HepG2 (cell line): ENCODE measurements around the gene CHD2. TPM values are rescaled to one million over a fixed set of nuclear protein-coding genes. Genes with fewer than 3 reads are reported as not detected.
A peak's percentile ranks its signal among the peaks of the same experiment; 100 is the strongest.

Source experiments
- ATAC-seq: fragments of 200-7000 bp; cut with Tn5 transposase; 3 replicates; pipeline ENCODE4 v1.9.1; 2020; ENCODE audit warnings: mild to moderate bottlenecking, moderate library complexity
- BruUV-seq: library from RNA; stranded (reverse); fragments of 400-500 nt; replicated peaks from 2 replicates; lab custom pipeline; 2021; lab: Mats Ljungman, UMichigan
- CTCF ChIA-PET: fragments of 300-600 bp; formaldehyde crosslinking; extraction: SDS; loops from one replicate; lab custom pipeline; 2021; ENCODE audit warnings: low total read pairs, inconsistent platforms, low intra/inter-chr PET ratio; lab: Yijun Ruan, JAX
- POLR2A ChIA-PET: fragments of 350-600 bp; sonication (Branson Sonifier 250); formaldehyde crosslinking; loops from one replicate; lab custom pipeline; 2020; ENCODE audit warnings: antibody characterized with exemption, inconsistent platforms; lab: Yijun Ruan, JAX
- DNase-seq: peaks from one replicate; pipeline ENCODE4 v3.0.0-alpha.2; 2015; ENCODE audit warnings: low spot score
- FAIRE-seq: peaks from 3 replicates; lab custom pipeline; 2011; peaks lifted over from hg19 to GRCh38; lab: Jason Lieb, UNC
- H2AFZ ChIP-seq: one replicate; pipeline ENCODE4 v1.6.1; 2011; ENCODE audit warnings: low read length, inconsistent platforms
- H3K27ac ChIP-seq: fragments of 300-600 bp; 3 replicates; pipeline ENCODE4 v1.8.0; 2011; ENCODE audit warnings: mixed run types, mild to moderate bottlenecking, mixed read lengths, low read length, inconsistent platforms; ENCODE audit not compliant: insufficient read depth; ENCODE audit errors: extremely low read length
- H3K27me3 ChIP-seq, 2 experiments: fragments of 200-600 bp in 1 of 2; 2 replicates in 1 of 2; 3 replicates in 1 of 2; pipeline versions ENCODE4 v1.6.0 to v1.8.0; 2011; ENCODE audit warnings: low read length in 2 of 2, mild to moderate bottlenecking in 2 of 2, moderate library complexity in 2 of 2, inconsistent platforms in 1 of 2; ENCODE audit not compliant: insufficient read depth in 2 of 2, control insufficient read depth in 1 of 2
- H3K36me3 ChIP-seq, 2 experiments: fragments of 200-600 bp in 1 of 2; replicated peaks in 1 of 2; 2 replicates in 1 of 2; 3 replicates in 1 of 2; pipeline versions ENCODE4 v1.5.1 to v1.8.0; 2011; ENCODE audit warnings: low read length in 2 of 2, inconsistent platforms in 1 of 2; ENCODE audit not compliant: insufficient read depth in 2 of 2, control insufficient read depth in 1 of 2
- H3K4me1 ChIP-seq: 2 replicates; pipeline ENCODE4 v1.5.1; 2012; ENCODE audit warnings: low read length, inconsistent platforms; ENCODE audit not compliant: insufficient read depth
- H3K4me2 ChIP-seq: 2 replicates; pipeline ENCODE4 v1.6.0; 2011; ENCODE audit warnings: low read depth, low read length, inconsistent platforms
- H3K4me3 ChIP-seq, 3 experiments: fragments of 200-600 bp in 1 of 3; sonication (generic), shearing (Covaris generic) in 1 of 3; replicated peaks in 1 of 3; 2 replicates each; pipeline ENCODE4 v1.5.1; 2011 to 2016; ENCODE audit warnings: low read length in 3 of 3, inconsistent platforms in 2 of 3, low read depth in 2 of 3, mild to moderate bottlenecking in 2 of 3, control low read depth in 1 of 3, mixed read lengths in 1 of 3; ENCODE audit not compliant: insufficient read depth in 1 of 3
- H3K79me2 ChIP-seq: one replicate; pipeline ENCODE4 v1.6.1; 2011; ENCODE audit warnings: low read length, inconsistent platforms; ENCODE audit not compliant: insufficient read depth
- H3K9ac ChIP-seq: 2 replicates; pipeline ENCODE4 v1.6.0; 2011; ENCODE audit warnings: mild to moderate bottlenecking, low read depth, low read length, inconsistent platforms; ENCODE audit not compliant: insufficient read depth
- H3K9me3 ChIP-seq: 2 replicates; pipeline ENCODE4 v1.5.1; 2012; ENCODE audit warnings: mild to moderate bottlenecking, low read length
- H4K20me1 ChIP-seq: 2 replicates; pipeline ENCODE4 v1.6.0; 2011; ENCODE audit warnings: inconsistent platforms, mild to moderate bottlenecking, low read length, moderate library complexity; ENCODE audit not compliant: insufficient read depth
- BCL6 ChIP-seq: IDR thresholded peaks from 2 replicates; pipeline ENCODE4 v1.6.1; 2016; ENCODE audit warnings: missing genetic modification reagents, missing compliant biosample characterization
- CHCHD3 ChIP-seq: sonication (generic); formaldehyde crosslinking; IDR thresholded peaks from 2 replicates; pipeline ENCODE4 v1.8.0; 2022; ENCODE audit warnings: mild to moderate bottlenecking, missing genetic modification reagents, moderate library complexity
- FOXK2 ChIP-seq: fragments of 450-650 bp; IDR thresholded peaks from 2 replicates; pipeline ENCODE4 v1.6.1; 2016
- MIER2 ChIP-seq: IDR thresholded peaks from 2 replicates; pipeline ENCODE4 v1.6.1; 2016; ENCODE audit warnings: missing biosample characterization, missing genetic modification reagents
- RBM22 ChIP-seq: fragments of 200-400 bp; formaldehyde crosslinking; optimal IDR thresholded peaks from 2 replicates; pipeline ENCODE3; 2017; ENCODE audit warnings: mild to moderate bottlenecking, low read length, moderate library complexity
- RXRB ChIP-seq: IDR thresholded peaks from 2 replicates; pipeline ENCODE4 v1.6.1; 2016; ENCODE audit warnings: borderline replicate concordance, missing genetic modification reagents, missing compliant biosample characterization
- TEF ChIP-seq: sonication (generic); formaldehyde crosslinking; IDR thresholded peaks from 2 replicates; pipeline ENCODE4 v1.5.0; 2020; ENCODE audit warnings: missing genetic modification reagents
- TOPORS ChIP-seq: sonication (generic); formaldehyde crosslinking; IDR thresholded peaks from 2 replicates; pipeline ENCODE4 v1.8.0; 2023; ENCODE audit warnings: mild to moderate bottlenecking, missing genetic modification reagents
- ZBTB38 ChIP-seq: sonication (generic); formaldehyde crosslinking; IDR thresholded peaks from 2 replicates; pipeline ENCODE4 v1.5.1; 2020; ENCODE audit warnings: mild to moderate bottlenecking, missing genetic modification reagents
- ZMYM4 ChIP-seq: sonication (generic); formaldehyde crosslinking; IDR thresholded peaks from 2 replicates; pipeline ENCODE4 v1.8.1; 2023; ENCODE audit warnings: mild to moderate bottlenecking, missing genetic modification reagents
- ZNF362 ChIP-seq: sonication (generic); formaldehyde crosslinking; IDR thresholded peaks from 2 replicates; pipeline ENCODE4 v1.4.0; 2020; ENCODE audit warnings: missing genetic modification reagents, mild to moderate bottlenecking, borderline replicate concordance
- WGBS: methylation state at CpG from one replicate; pipeline ENCODE4 v1.1.6; 2017; ENCODE audit warnings: low lambda C conversion rate; 5-methylcytosine and 5-hydroxymethylcytosine counted together
- in situ Hi-C: cut with HindIII; loops from 2 replicates; pipeline ENCODE4 v1.10.0; 2017; ENCODE audit warnings: low pct_unique_long_range_greater_than_20kb; ENCODE audit not compliant: extremely low pct_ligation_motif_present
- intact Hi-C: fragments of 100-400 bp; cut with micrococcal nuclease; formaldehyde crosslinking; loops from one replicate; pipeline ENCODE4 v1.10.0; 2022; ENCODE audit not compliant: unreplicated experiment
- polyA plus RNA-seq, 8 experiments: library from polyadenylated mRNA; depleted of rRNA in 3 of 8; stranded (reverse) in 7 of 8; unstranded in 1 of 8; fragments of >200 nt; fragmentation: Illumina TruSeq in 4 of 8; extraction: Trizol in 4 of 8; gene quantifications; 2 replicates each; pipeline versions ENCODE4 v1.2.1 to v1.2.3, GENCODE V29; 2011 to 2016; ENCODE audit warnings: low read depth in 4 of 8, missing spikeins in 1 of 8, mixed read lengths in 1 of 8; ENCODE audit not compliant: insufficient read depth in 1 of 8
- total RNA-seq, 5 experiments: library from RNA; depleted of rRNA; stranded (reverse); fragments of >200 nt; fragmentation: Illumina TruSeq; extraction: Trizol; gene quantifications; 2 replicates each; pipeline ENCODE4 v1.2.3, GENCODE V29; 2016; ENCODE audit warnings: low read depth in 1 of 5

CHD2 gene
- total and polyA plus RNA-seq, 2 of the 13 experiments (the other 11 are each of a cell fraction or from before 2014, with no cell fraction given) = 54.0 to 54.1 TPM

GRCh38 chr15:92930776-92931175, 30.7 kb downstream of the CHD2 start:
- H4K20me1 ChIP-seq = no peaks in the 10 kb centered on the region
- intact Hi-C loops = no loop called here
- WGBS = 54% methylated on average over 1 of the region's 1 CpG
- CTCF ChIA-PET = no interaction called here
- H3K79me2 ChIP-seq = peaks cover 66% of the 10 kb centered on the region
- ATAC-seq (peak; percentile 24; the same call in 2 of the 3 replicates), DNase-seq (no peak), FAIRE-seq (no peak)
- H2AFZ ChIP-seq = no peak overlapping the region
- H3K9ac ChIP-seq = no peak overlapping the region
- in situ Hi-C loops = no loop called here
- no peaks in the 10 kb centered on the region for H3K9me3 ChIP-seq
- H3K4me3 ChIP-seq = no peak overlapping the region
- peaks cover 33 to 83% of the 10 kb centered on the region in 2 experiments for H3K36me3 ChIP-seq
- H3K27me3 ChIP-seq = no peaks in the 10 kb centered on the region
- peak overlapping the region; percentile 34 for H3K27ac ChIP-seq
- peaks cover 53% of the 10 kb centered on the region for H3K4me1 ChIP-seq
- no peak for TF ChIP-seq ZMYM4 (CRISPR knock-in tag)
- peak; percentile 24 for TF ChIP-seq RBM22
- no TSS peak for BruUV-seq
- POLR2A ChIA-PET = interaction anchor here (1.1 kb wide), 1 partner anchor 9 kb away, joined by 3 read pairs; no protein-coding TSS in a partner anchor
- H3K4me2 ChIP-seq = no peak overlapping the region

- intact Hi-C loops = no loop called here
- H3K36me3 ChIP-seq = peaks cover 32 to 82% of the 10 kb centered on the region in 2 experiments
- peak; percentile 9; the same call in 1 of the 2 replicates for TF ChIP-seq ZMYM4 (CRISPR knock-in tag)
- TF ChIP-seq TOPORS (CRISPR knock-in tag) = no peak
- TF ChIP-seq BCL6 (CRISPR knock-in tag) = no peak
- no peak for TF ChIP-seq FOXK2
- TF ChIP-seq CHCHD3 (CRISPR knock-in tag) = no peak
- 0 out of 2 replicates have a peak, but pooled peaks have one; percentile 22 for TF ChIP-seq TEF (CRISPR knock-in tag)
- TF ChIP-seq ZBTB38 (CRISPR knock-in tag) = 0 out of 2 replicates have a peak, but pooled peaks have one; percentile 24
- 0 out of 2 replicates have a peak, but pooled peaks have one; percentile 20 for TF ChIP-seq RXRB (CRISPR knock-in tag)
- 0 out of 2 replicates have a peak, but pooled peaks have one; percentile 54 for TF ChIP-seq ZNF362 (CRISPR knock-in tag)
- TF ChIP-seq MIER2 (CRISPR knock-in tag) = no peak
Observed at GRCh38 chr15:92932946-92933649, 33.0 kb downstream of the CHD2 start.

More at GRCh38 chr15:92932946-92933649, 33.0 kb downstream of the CHD2 start:
- H3K27ac ChIP-seq = peak overlapping the region; percentile 42
- no peak overlapping the region for H3K4me2 ChIP-seq
- peak; percentile 81 for ATAC-seq
- ChIA-PET POLR2A (interaction anchor here (0.7 to 2.5 kb wide), 10 partner anchors 12 to 136 kb away, joined by 3 to 12 read pairs (median 4); partner anchors contain the start of gene CHD2), CTCF (no interaction called here)
- no peak for FAIRE-seq
- no peak overlapping the region for H3K9ac ChIP-seq
- H3K9me3 ChIP-seq = no peaks in the 10 kb centered on the region
- no peaks in the 10 kb centered on the region for H4K20me1 ChIP-seq
- H3K79me2 ChIP-seq = peaks cover 59% of the 10 kb centered on the region
- BruUV-seq = no TSS peak
- in situ Hi-C loops = no loop called here
- DNase-seq = peak; percentile 63
- no peaks in the 10 kb centered on the region for H3K27me3 ChIP-seq
- WGBS = 84% methylated on average over 8 of the region's 8 CpGs
- H3K4me3 ChIP-seq = no peak overlapping the region
- peaks cover 56% of the 10 kb centered on the region for H3K4me1 ChIP-seq
- no peak overlapping the region for H2AFZ ChIP-seq
